CD1c-positive myeloid dendritic cell (primary cell): Measurements from ENCODE around the gene NRXN3.

ENCODE experiments used
- DNase-seq: peaks from one replicate; pipeline ENCODE4 v3.0.0-alpha.2; 2016; ENCODE audit errors: extremely low spot score

NRXN3 gene

DNA sequence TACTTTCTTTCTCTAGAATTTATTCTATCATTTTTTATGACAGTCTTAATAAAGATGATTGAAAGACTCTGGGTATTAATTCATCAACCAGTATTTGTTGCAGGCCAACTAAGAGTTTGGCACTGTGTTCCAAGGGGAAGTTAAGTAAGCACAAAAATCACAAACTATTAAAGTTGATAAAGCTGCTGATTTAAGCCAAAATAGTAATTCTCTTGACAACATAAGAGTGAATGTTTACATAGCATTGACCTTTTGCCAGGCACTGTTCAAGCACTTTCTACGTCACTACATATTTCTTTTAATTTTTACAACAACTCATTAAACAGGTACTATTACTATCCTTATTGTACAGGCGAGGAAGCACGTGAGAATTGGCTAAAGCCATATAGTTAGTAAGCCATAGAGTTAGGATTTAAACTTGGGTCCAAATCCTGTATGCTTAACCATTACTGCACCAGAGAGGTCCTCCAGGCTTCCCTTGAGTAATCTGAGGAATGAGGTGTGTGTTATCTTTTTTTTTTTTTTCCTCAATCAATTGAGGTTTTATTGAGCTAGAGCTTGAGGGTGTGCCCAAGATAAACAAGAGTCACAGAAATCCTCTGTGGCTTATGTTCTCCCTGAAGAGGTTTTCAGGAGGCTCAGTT lies 1031.5 kb downstream of the NRXN3 start:
- no peak for DNase-seq

GRCh38 chr14:79204591-79204990 lies 1034.4 kb downstream of the NRXN3 start:
- DNase-seq: no peak

DNA sequence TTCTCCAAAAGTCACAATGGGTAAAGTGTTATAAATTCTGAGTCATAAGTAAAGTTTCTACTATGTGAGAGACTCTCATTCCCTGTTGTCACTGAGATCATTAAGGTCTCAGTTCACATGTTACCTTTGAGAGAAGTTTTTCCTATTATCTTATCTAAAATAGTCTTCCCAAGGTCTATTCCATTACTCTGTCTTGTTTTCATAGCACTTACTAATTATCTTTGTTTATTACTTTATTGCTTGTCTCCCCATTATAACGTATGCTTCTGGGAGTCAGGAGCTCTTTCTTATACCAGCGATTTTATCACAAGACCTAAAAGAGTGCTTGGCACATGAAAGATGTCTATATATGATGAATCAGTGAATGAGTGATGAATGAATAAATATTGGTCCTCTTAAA lies 1039.2 kb downstream of the NRXN3 start:
- no peak for DNase-seq

- DNase-seq: no peak
Observed at GRCh38 chr14:79225815-79226214, 1055.6 kb downstream of the NRXN3 start.

GRCh38 chr14:79229383-79229909 lies 1059.3 kb downstream of the NRXN3 start:
- no peak for DNase-seq

DNA sequence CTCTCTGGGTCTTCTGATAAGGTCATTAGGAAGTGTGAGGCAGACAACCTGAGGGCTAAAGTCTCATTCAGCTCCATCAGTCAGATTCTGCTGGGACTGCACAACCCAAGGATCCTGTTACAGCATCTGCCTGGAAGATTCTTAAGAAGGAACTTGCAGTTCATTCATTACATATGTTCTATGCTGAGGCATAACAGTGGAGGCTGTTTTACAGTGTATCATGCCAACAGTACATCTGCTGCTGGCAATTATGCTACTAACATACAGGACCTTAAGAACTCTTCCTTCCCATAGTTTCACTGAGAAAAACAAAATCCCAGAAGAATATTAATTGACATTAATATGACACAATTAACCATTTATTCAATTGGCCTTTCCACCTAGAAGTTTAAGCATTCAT lies 1072.5 kb downstream of the NRXN3 start:
- DNase-seq: no peak

GRCh38 chr14:79246173-79246572 lies 1076.0 kb downstream of the NRXN3 start:
- no peak for DNase-seq

DNA sequence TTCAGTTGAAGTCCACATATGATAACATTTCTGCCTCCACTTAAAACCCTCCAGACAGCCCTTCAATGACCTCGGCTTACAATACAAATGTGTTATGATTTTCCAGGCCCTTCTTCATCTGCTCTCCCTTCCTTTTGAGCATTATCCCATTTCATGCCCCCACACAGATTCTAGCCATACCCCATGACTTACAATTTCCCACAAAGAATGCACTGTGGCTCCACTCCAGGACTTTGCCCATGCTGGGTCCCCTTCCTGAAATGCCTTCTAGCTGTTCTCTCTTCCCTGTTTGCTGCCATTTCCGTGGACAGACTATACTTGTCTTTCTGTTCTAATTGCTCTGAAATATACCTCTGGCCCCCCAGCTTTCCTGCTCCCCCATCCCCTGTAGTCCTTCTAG lies 1078.0 kb downstream of the NRXN3 start:
- DNase-seq: no peak

DNA sequence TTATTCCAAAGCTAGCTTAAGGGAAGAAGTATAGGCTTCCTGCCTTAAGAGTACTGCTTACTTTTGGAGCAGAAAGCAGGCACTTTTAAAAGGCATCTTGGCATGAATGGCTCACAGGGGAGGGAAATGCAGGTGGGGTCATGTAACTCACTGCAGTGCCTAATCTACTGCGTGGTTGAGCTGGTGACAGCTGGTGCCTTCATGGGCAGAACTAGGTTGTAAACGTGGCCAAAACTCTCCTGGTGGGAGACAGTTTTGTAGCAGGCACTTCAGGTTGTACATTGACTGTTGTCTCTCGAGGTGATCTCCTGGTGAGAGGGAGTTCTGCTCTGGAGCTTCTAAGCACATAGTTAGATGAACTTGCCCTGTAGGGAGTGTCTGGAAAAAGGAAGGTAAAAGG lies 1078.6 kb downstream of the NRXN3 start:
- no peak for DNase-seq

GRCh38 chr14:79251278-79251677 lies 1081.1 kb downstream of the NRXN3 start:
- DNase-seq: no peak

DNA sequence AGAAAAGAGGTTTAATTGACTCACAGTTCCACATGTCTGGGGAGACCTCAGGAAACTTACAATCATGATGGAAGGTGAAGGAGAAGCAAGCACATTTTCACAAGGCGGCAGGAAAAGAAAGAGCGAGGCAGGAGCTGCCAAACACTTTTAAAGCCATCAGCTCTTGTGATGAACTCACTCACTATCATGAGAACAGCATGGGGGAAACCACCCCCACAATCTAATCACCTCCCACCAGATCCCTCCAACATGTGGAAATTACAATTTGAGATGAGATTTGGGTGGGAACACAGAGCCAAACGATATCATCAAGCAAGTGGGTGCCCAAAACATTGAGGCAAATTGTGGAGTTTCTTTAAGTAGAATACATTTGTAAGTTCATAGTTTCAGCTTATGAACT lies 1083.4 kb downstream of the NRXN3 start:
- DNase-seq: no peak

GRCh38 chr14:79254069-79254775 lies 1084.0 kb downstream of the NRXN3 start:
- no peak for DNase-seq

- no peak for DNase-seq
Observed at GRCh38 chr14:79256380-79256779, 1086.2 kb downstream of the NRXN3 start.

GRCh38 chr14:79260406-79260805 lies 1090.2 kb downstream of the NRXN3 start:
- no peak for DNase-seq

GRCh38 chr14:79265366-79265946 lies 1095.3 kb downstream of the NRXN3 start:
- no peak for DNase-seq

- no peak for DNase-seq
Observed at GRCh38 chr14:79270361-79270760, 1100.2 kb downstream of the NRXN3 start.

DNA sequence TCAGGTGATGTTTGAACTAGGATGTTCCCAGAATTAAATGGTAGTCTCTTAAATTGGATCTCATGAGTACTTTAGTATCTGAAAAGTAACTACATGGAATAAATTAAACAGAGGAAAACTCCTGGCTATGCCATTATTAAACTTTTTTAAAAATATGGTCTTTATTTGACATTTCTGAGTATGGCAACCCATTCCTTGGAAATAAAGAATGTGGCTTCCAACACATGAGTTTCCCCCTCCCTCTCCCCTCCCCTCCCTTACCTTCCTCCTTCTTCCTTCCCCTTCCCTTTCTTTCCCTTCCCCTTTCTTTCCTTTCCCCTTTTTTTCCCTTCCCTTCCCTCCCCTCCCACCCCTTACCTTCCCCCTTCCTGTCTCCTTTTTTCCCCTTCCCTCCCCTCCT lies 1100.9 kb downstream of the NRXN3 start:
- DNase-seq: no peak

DNA sequence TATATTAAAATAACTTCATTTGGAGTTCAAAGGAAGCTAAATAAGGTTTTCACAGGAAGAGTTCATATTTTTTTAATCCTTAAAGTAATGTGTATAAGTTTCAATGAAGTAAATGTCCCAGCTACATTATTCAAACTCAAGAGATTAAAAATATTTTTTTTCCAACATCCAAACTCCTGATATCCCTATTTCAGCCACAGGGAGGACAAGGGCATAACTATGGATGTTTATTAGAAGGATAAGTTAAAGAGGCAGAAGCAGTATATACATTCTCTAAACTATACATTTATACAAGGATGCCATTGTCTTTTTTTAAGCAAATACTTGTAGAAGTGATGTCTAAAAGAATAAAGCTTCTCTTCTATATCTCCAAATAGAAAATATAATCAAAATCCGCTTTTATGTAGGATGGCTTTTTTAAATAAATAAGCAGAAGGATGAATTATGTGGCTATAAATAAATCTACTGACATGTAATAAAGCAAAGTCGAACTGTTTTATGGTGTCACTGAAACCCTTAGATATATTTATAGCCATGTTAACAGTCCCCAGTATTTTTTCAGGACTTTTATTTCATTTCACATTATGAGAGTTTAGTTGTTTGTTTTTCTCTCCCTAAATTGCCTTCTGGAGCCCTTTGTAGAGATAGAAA lies 1104.6 kb downstream of the NRXN3 start:
- DNase-seq: no peak

DNA sequence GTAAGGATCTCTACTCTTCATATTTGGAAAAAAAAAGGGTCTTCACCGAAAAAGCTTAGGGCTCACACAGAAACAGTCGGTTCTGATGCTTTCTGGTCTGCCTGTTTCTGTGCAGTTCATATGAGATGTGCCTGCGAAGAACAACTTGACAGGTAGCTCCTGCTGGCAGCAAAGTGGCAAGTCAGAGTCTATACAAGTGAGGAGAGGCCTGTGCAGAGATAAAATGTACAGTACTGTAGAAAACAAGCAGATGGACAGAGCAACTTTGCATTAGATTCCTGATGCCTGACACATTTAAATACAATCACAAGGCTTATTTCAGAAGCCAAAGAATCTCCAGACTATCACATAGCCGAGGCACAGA lies 1105.1 kb downstream of the NRXN3 start:
- DNase-seq: no peak

- DNase-seq: no peak
Observed at GRCh38 chr14:79278286-79278797, 1108.2 kb downstream of the NRXN3 start.

- no peak for DNase-seq
Observed at GRCh38 chr14:79278798-79279644, 1108.8 kb downstream of the NRXN3 start.
